Activated CD8-positive, alpha-beta T cell treated with anti-CD3 and anti-CD28 coated beads for 36 hours (primary cell): Measurements from ENCODE around the gene BNC2. TPM values are rescaled to one million over a fixed set of nuclear protein-coding genes. Genes with fewer than 3 reads are reported as not detected.

Source experiments
- ATAC-seq: fragments of 200-7000 bp; cut with Tn5 transposase; one replicate; pipeline ENCODE4 v1.10.0; 2021; ENCODE audit warnings: mild to moderate bottlenecking, moderate library complexity
- CTCF ChIA-PET: fragments of 350-600 bp; sonication (Branson Sonifier 250); formaldehyde crosslinking; loops from one replicate; lab custom pipeline; 2021; ENCODE audit warnings: antibody characterized with exemption; lab: Charles Lee
- POLR2A ChIA-PET: fragments of 350-600 bp; sonication (Branson Sonifier 250); formaldehyde crosslinking; loops from one replicate; lab custom pipeline; 2021; ENCODE audit warnings: antibody characterized with exemption; lab: Charles Lee
- DNase-seq: peaks from one replicate; pipeline ENCODE4 v3.0.0-alpha.2; 2020
- H3K27ac Mint-ChIP-seq: one replicate; pipeline ENCODE4 v1.8.0; 2021; ENCODE audit warnings: mild to moderate bottlenecking, mixed read lengths
- H3K27me3 Mint-ChIP-seq: one replicate; pipeline ENCODE4 v1.8.0; 2021; ENCODE audit warnings: mixed read lengths
- H3K36me3 Mint-ChIP-seq: one replicate; pipeline ENCODE4 v1.8.0; 2021; ENCODE audit warnings: low read depth, mixed read lengths
- H3K4me1 Mint-ChIP-seq: one replicate; pipeline ENCODE4 v1.8.0; 2021; ENCODE audit warnings: low read depth, mixed read lengths
- H3K4me3 Mint-ChIP-seq: one replicate; pipeline ENCODE4 v1.8.0; 2021; ENCODE audit warnings: mild to moderate bottlenecking, moderate library complexity, mixed read lengths
- H3K9me3 Mint-ChIP-seq: one replicate; pipeline ENCODE4 v1.8.0; 2021; ENCODE audit warnings: mixed read lengths
- intact Hi-C: fragments of 100-400 bp; cut with micrococcal nuclease; formaldehyde crosslinking; loops from one replicate; pipeline ENCODE4 v1.10.0; 2022
- total RNA-seq, 2 experiments: library from RNA; stranded (reverse); gene quantifications; one replicate each; pipeline ENCODE4 v1.2.3, GENCODE V29; 2021
- TF ChIP-seq, protein P1 (sequence below): fragments of 200-600 bp; IDR thresholded peaks from one replicate; pipeline ENCODE4 v1.8.0; 2022; ENCODE audit warnings: antibody characterized with exemption, mild to moderate bottlenecking

BNC2 gene
- total RNA-seq, 2 experiments from 2014 or later = not detected

DNA sequence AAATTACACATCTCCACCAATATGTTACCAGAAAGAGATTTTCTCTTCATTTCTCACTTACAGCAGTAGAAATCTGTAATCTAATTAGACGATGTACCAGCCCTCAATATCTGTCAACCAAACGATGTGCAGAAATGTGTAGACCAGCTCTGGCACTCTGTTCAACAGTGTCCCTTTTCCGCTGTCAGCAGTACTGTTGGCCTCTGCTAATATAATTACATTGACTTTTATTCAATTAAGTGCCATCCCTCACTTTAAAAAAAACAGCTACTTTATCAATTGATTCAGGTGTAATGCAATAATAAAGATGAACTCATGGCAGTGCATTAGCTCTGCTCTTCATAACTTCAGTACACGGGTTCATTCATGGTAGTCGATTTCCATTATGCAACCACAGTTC, 448.4 kb downstream of the BNC2 start:
- no peak for DNase-seq
- no peak for ATAC-seq
- POLR2A ChIA-PET = no interaction called here
- intact Hi-C loops = no loop called here
- CTCF ChIA-PET = no interaction called here
- H3K4me3 Mint-ChIP-seq = no peak overlapping the region
- no peaks in the 10 kb centered on the region for H3K36me3 Mint-ChIP-seq
- TF ChIP-seq, protein P1, sequence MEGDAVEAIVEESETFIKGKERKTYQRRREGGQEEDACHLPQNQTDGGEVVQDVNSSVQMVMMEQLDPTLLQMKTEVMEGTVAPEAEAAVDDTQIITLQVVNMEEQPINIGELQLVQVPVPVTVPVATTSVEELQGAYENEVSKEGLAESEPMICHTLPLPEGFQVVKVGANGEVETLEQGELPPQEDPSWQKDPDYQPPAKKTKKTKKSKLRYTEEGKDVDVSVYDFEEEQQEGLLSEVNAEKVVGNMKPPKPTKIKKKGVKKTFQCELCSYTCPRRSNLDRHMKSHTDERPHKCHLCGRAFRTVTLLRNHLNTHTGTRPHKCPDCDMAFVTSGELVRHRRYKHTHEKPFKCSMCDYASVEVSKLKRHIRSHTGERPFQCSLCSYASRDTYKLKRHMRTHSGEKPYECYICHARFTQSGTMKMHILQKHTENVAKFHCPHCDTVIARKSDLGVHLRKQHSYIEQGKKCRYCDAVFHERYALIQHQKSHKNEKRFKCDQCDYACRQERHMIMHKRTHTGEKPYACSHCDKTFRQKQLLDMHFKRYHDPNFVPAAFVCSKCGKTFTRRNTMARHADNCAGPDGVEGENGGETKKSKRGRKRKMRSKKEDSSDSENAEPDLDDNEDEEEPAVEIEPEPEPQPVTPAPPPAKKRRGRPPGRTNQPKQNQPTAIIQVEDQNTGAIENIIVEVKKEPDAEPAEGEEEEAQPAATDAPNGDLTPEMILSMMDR = no peak
- H3K27ac Mint-ChIP-seq = no peak overlapping the region
- no peaks in the 10 kb centered on the region for H3K9me3 Mint-ChIP-seq
- no peaks in the 10 kb centered on the region for H3K4me1 Mint-ChIP-seq
- no peaks in the 10 kb centered on the region for H3K27me3 Mint-ChIP-seq

DNA sequence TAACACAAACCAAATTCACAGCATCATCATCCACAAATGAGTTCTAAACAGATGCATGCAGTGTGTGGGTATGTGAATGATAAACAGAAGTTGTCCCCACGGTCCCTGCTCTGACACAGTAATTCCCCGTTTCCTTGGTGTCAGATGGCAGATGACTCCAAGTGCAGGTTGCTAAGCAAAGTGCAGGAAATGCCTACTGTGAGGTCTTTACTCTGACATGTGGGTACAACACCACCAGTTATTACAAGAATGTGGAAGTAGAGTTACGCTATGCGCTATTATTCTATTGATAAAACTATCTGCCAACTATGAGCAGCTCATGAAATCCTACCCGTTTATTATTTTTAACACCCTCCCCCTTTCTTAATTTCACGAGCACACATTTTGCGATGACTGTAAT, 448.9 kb downstream of the BNC2 start:
- POLR2A ChIA-PET = no interaction called here
- CTCF ChIA-PET = no interaction called here
- no peak for DNase-seq
- intact Hi-C loops = no loop called here
- no peaks in the 10 kb centered on the region for H3K36me3 Mint-ChIP-seq
- ATAC-seq = no peak
- H3K27me3 Mint-ChIP-seq = no peaks in the 10 kb centered on the region
- H3K27ac Mint-ChIP-seq = no peak overlapping the region
- no peak overlapping the region for H3K4me3 Mint-ChIP-seq
- TF ChIP-seq, protein P1 = no peak
- H3K4me1 Mint-ChIP-seq = no peaks in the 10 kb centered on the region
- no peaks in the 10 kb centered on the region for H3K9me3 Mint-ChIP-seq

- TF ChIP-seq, protein P1 = no peak
- Mint-ChIP-seq H3K9me3 (no peaks in the 10 kb centered on the region), H3K4me3 (no peak overlapping the region), H3K27ac (no peak overlapping the region), H3K36me3 (no peaks in the 10 kb centered on the region), H3K4me1 (no peaks in the 10 kb centered on the region), H3K27me3 (no peaks in the 10 kb centered on the region)
- ChIA-PET CTCF (no interaction called here), POLR2A (no interaction called here)
- intact Hi-C loops = no loop called here
- ATAC-seq (no peak), DNase-seq (no peak)
These were observed 451.3 kb downstream of the BNC2 start for GRCh38 chr9:16419124-16419523.

GRCh38 chr9:16418721-16419120, 451.7 kb downstream of the BNC2 start:
- Mint-ChIP-seq H3K4me1 (no peaks in the 10 kb centered on the region), H3K27me3 (no peaks in the 10 kb centered on the region), H3K4me3 (no peak overlapping the region), H3K9me3 (no peaks in the 10 kb centered on the region), H3K27ac (no peak overlapping the region), H3K36me3 (no peaks in the 10 kb centered on the region)
- DNase-seq = no peak
- ChIA-PET POLR2A (no interaction called here), CTCF (no interaction called here)
- intact Hi-C loops = no loop called here
- TF ChIP-seq, protein P1 = no peak
- no peak for ATAC-seq

- Mint-ChIP-seq H3K4me1 (no peaks in the 10 kb centered on the region), H3K4me3 (no peak overlapping the region), H3K27me3 (no peaks in the 10 kb centered on the region), H3K27ac (no peak overlapping the region), H3K9me3 (no peaks in the 10 kb centered on the region), H3K36me3 (no peaks in the 10 kb centered on the region)
- POLR2A ChIA-PET = no interaction called here
- DNase-seq (no peak), ATAC-seq (no peak)
- TF ChIP-seq, protein P1 = no peak
- CTCF ChIA-PET = no interaction called here
- intact Hi-C loops = no loop called here
These were observed 452.7 kb downstream of the BNC2 start for GRCh38 chr9:16417749-16418148.
